HL-60 (cell line): ENCODE data around the gene TTC33.

Experiments
- DNase-seq, 2 experiments: peaks; one replicate each; pipeline ENCODE4 v3.0.0-alpha.2; 2010 to 2020; ENCODE audit warnings: low read depth in 1 of 2, low spot score in 1 of 2
- H3K27ac ChIP-seq: fragments of 250-450 bp; sonication (Bioruptor Pico); replicated peaks from 2 replicates; pipeline ENCODE4 v1.5.1; 2020; ENCODE audit warnings: mild to moderate bottlenecking, moderate library complexity
- H3K27me3 ChIP-seq: fragments of 250-450 bp; sonication (Bioruptor Pico); 2 replicates; pipeline ENCODE4 v1.5.1; 2021; ENCODE audit warnings: mild to moderate bottlenecking, moderate library complexity; ENCODE audit not compliant: insufficient read depth, poor library complexity, severe bottlenecking
- H3K4me3 ChIP-seq: replicated peaks from 2 replicates; pipeline ENCODE4 v1.5.1; 2011; ENCODE audit warnings: mild to moderate bottlenecking, control low read depth, low read length; ENCODE audit not compliant: insufficient read depth
- CTCF ChIP-seq: IDR thresholded peaks from one replicate; pipeline ENCODE4 v1.5.1; 2011; ENCODE audit warnings: low read length, control low read depth, inconsistent platforms; ENCODE audit not compliant: insufficient read depth
- GABPA ChIP-seq: IDR thresholded peaks from 2 replicates; pipeline ENCODE4 v1.6.1; 2012; ENCODE audit warnings: low read depth
- POLR2AphosphoS5 ChIP-seq: IDR thresholded peaks from 2 replicates; pipeline ENCODE4 v1.6.1; 2012; ENCODE audit warnings: low read depth
- REST ChIP-seq: IDR thresholded peaks from 2 replicates; pipeline ENCODE4 v1.6.1; 2012; ENCODE audit warnings: low read depth; ENCODE audit not compliant: insufficient replicate concordance
- SPI1 ChIP-seq: IDR thresholded peaks from 2 replicates; pipeline ENCODE4 v1.6.1; 2012; ENCODE audit warnings: low read depth, mild to moderate bottlenecking, borderline replicate concordance

TTC33 gene

GRCh38 chr5:40577718-40578117 is 178.0 kb downstream of the TTC33 start:
- no peak for DNase-seq
- H3K4me3 ChIP-seq, result no peak overlapping the region
- no peak overlapping the region for H3K27ac ChIP-seq
- TF ChIP-seq CTCF (no peak), GABPA (no peak), REST (no peak), POLR2AphosphoS5 (no peak), SPI1 (no peak)
- no peaks in the 10 kb centered on the region for H3K27me3 ChIP-seq

GRCh38 chr5:40575921-40576320 is 179.8 kb downstream of the TTC33 start:
- H3K27ac ChIP-seq, result no peak overlapping the region
- H3K4me3 ChIP-seq, result no peak overlapping the region
- TF ChIP-seq POLR2AphosphoS5 (no peak), CTCF (no peak), REST (no peak), SPI1 (no peak), GABPA (no peak)
- H3K27me3 ChIP-seq, result no peaks in the 10 kb centered on the region
- no peak for DNase-seq

DNA sequence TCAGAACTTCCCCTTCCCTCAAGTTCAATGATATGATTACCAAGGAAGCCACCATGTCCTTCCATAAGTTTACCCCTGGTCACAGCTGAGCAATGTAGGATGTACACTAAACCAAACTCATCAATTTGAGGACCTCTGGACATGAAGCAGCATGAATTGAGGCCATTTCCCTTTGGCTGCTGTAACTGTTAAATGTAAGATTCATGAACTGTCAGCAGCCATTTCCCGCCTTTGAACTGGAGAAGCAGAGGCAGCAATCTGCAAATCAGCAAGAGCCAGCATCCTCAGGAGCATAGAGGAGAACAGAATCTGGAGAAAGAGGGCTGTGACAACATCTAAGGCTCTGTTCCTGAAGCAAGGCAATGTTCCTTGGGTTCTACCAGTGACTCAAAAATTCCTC is 180.3 kb downstream of the TTC33 start:
- Histone ChIP-seq H3K27ac (no peak overlapping the region), H3K4me3 (no peak overlapping the region), H3K27me3 (no peaks in the 10 kb centered on the region)
- TF ChIP-seq SPI1 (no peak), CTCF (no peak), GABPA (no peak), POLR2AphosphoS5 (no peak), REST (no peak)
- no peak for DNase-seq
